Endothelial cell of umbilical vein (primary cell): ENCODE results near the gene JUNB. TPM values are rescaled to one million over a fixed set of nuclear protein-coding genes. Genes with fewer than 3 reads are reported as not detected.
A peak's percentile ranks its signal among the peaks of the same experiment; 100 is the strongest.

Source experiments
- BruUV-seq: library from RNA; stranded (reverse); fragments of 400-500 nt; replicated peaks from 2 replicates; lab custom pipeline; 2021; lab: Mats Ljungman, UMichigan
- CTCF ChIA-PET: fragments of 300-600, 350-600 bp; sonication (Branson Sonifier 250); formaldehyde crosslinking; loops from one replicate; lab custom pipeline; 2021; ENCODE audit warnings: antibody characterized with exemption, inconsistent platforms; lab: Charles Lee
- POLR2A ChIA-PET: fragments of 300-600, 350-600 bp; sonication (Branson Sonifier 250); formaldehyde crosslinking; loops from one replicate; lab custom pipeline; 2021; ENCODE audit warnings: antibody characterized with exemption, inconsistent platforms; lab: Charles Lee
- DNase-seq: peaks from one replicate; pipeline ENCODE4 v3.0.0-alpha.2; 2011; ENCODE audit warnings: low read depth, low spot score
- FAIRE-seq: peaks from 2 replicates; lab custom pipeline; 2011; peaks lifted over from hg19 to GRCh38; lab: Jason Lieb, UNC
- H2AFZ ChIP-seq: 2 replicates; pipeline ENCODE4 v1.6.0; 2012; ENCODE audit warnings: low read depth, low read length, control low read depth, inconsistent platforms
- H3K27ac ChIP-seq: 2 replicates; pipeline ENCODE4 v1.5.1; 2011; ENCODE audit warnings: low read depth, mild to moderate bottlenecking, control low read depth, low read length, moderate library complexity; ENCODE audit not compliant: insufficient read depth
- H3K27me3 ChIP-seq, 2 experiments: 2 replicates each; pipeline versions ENCODE4 v1.6.0 to v1.6.1; 2011; ENCODE audit warnings: low read length in 2 of 2, mixed read lengths in 1 of 2; ENCODE audit not compliant: control insufficient read depth in 2 of 2, insufficient read depth in 2 of 2
- H3K36me3 ChIP-seq, 2 experiments: 2 replicates in 1 of 2; 3 replicates in 1 of 2; pipeline ENCODE4 v1.5.1; 2011; ENCODE audit warnings: low read length in 2 of 2, mild to moderate bottlenecking in 1 of 2, moderate library complexity in 1 of 2; ENCODE audit not compliant: control insufficient read depth in 2 of 2, insufficient read depth in 2 of 2; ENCODE audit errors: extremely low read depth in 1 of 2
- H3K4me1 ChIP-seq: 3 replicates; pipeline ENCODE4 v1.5.1; 2011; ENCODE audit warnings: mild to moderate bottlenecking, low read length; ENCODE audit not compliant: control insufficient read depth, insufficient read depth; ENCODE audit errors: extremely low read depth
- H3K4me2 ChIP-seq: 2 replicates; pipeline ENCODE4 v1.6.1; 2011; ENCODE audit warnings: low read length, control low read depth, mixed read lengths; ENCODE audit not compliant: insufficient read depth
- H3K4me3 ChIP-seq, 3 experiments: fragments of 200-600 bp in 1 of 3; sonication (generic), shearing (Covaris generic) in 1 of 3; replicated peaks in 1 of 3; 2 replicates each; pipeline ENCODE4 v1.5.1; 2011 to 2016; ENCODE audit warnings: control low read depth in 3 of 3, low read length in 3 of 3, mild to moderate bottlenecking in 2 of 3, inconsistent platforms in 1 of 3, low read depth in 1 of 3, moderate library complexity in 1 of 3; ENCODE audit not compliant: insufficient read depth in 1 of 3
- H3K79me2 ChIP-seq: 2 replicates; pipeline ENCODE4 v1.6.0; 2012; ENCODE audit warnings: low read length, inconsistent platforms; ENCODE audit not compliant: control insufficient read depth, insufficient read depth
- H3K9ac ChIP-seq: replicated peaks from 2 replicates; pipeline ENCODE3; 2011; ENCODE audit warnings: low read length, control low read depth; ENCODE audit not compliant: insufficient read depth; ENCODE audit errors: extremely low read depth
- H3K9me1 ChIP-seq: replicated peaks from 3 replicates; pipeline ENCODE4 v1.6.0; 2011; ENCODE audit warnings: mild to moderate bottlenecking, low read length; ENCODE audit not compliant: control insufficient read depth, insufficient read depth; ENCODE audit errors: extremely low read depth
- H3K9me3 ChIP-seq: replicated peaks from 2 replicates; pipeline ENCODE4 v1.5.1; 2012; ENCODE audit warnings: low read length, inconsistent platforms; ENCODE audit not compliant: control insufficient read depth, insufficient read depth
- H4K20me1 ChIP-seq: replicated peaks from 2 replicates; pipeline ENCODE3; 2011; ENCODE audit warnings: mild to moderate bottlenecking, low read length; ENCODE audit not compliant: control insufficient read depth, insufficient read depth; ENCODE audit errors: extremely low read depth
- EZH2 ChIP-seq: IDR thresholded peaks from 2 replicates; pipeline ENCODE4 v1.6.1; 2012; ENCODE audit warnings: borderline replicate concordance, low read depth, mild to moderate bottlenecking, moderate library complexity, low read length, inconsistent platforms; ENCODE audit not compliant: severe bottlenecking
- FOS ChIP-seq: IDR thresholded peaks from 2 replicates; pipeline ENCODE4 v1.6.1; 2011; ENCODE audit warnings: mild to moderate bottlenecking, low read length, moderate library complexity, borderline replicate concordance; ENCODE audit not compliant: insufficient read depth
- GATA2 ChIP-seq: IDR thresholded peaks from 2 replicates; pipeline ENCODE4 v1.7.0; 2011; ENCODE audit warnings: low read depth, mild to moderate bottlenecking, moderate library complexity, mixed read lengths, low read length; ENCODE audit not compliant: insufficient read length, insufficient read depth
- POLR2A ChIP-seq: IDR thresholded peaks from 2 replicates; pipeline ENCODE4 v1.6.1; 2012; ENCODE audit warnings: low read depth, mild to moderate bottlenecking, control low read depth, low read length
- POLR2AphosphoS5 ChIP-seq: IDR thresholded peaks from 2 replicates; pipeline ENCODE4 v1.6.1; 2012; ENCODE audit warnings: low read depth, mild to moderate bottlenecking, control low read depth, low read length, moderate library complexity; ENCODE audit not compliant: insufficient read depth
- dilution Hi-C: fragments of 300-500 bp; cut with MboI; formaldehyde crosslinking; loops from one replicate; pipeline ENCODE4 v1.15.0; 2019; ENCODE audit warnings: low sequenced_read_pairs; ENCODE audit not compliant: extremely low pct_ligation_motif_present
- intact Hi-C: fragments of 100-400 bp; cut with micrococcal nuclease; formaldehyde crosslinking; loops from one replicate; pipeline ENCODE4 v1.10.0; 2022
- polyA plus RNA-seq, 4 experiments: library from polyadenylated mRNA; depleted of rRNA in 3 of 4; stranded (reverse) in 3 of 4; unstranded in 1 of 4; fragments of >200 nt; gene quantifications; 2 replicates each; pipeline versions ENCODE4 v1.2.1 to v1.2.3, GENCODE V29; 2011 to 2012; ENCODE audit warnings: missing spikeins in 1 of 4
- total RNA-seq: library from RNA; stranded (reverse); gene quantifications from 2 replicates; pipeline ENCODE4 v1.2.3, GENCODE V29; 2021
- TF ChIP-seq, protein P1 (sequence below): IDR thresholded peaks from 2 replicates; pipeline ENCODE4 v1.6.1; 2011; ENCODE audit not compliant: insufficient read depth, insufficient read length
- TF ChIP-seq, protein P2 (sequence below), 2 donors: IDR thresholded peaks; 1 replicate in 1 of 2; 2 replicates in 1 of 2; pipeline ENCODE4 v1.5.1; 2011; ENCODE audit warnings: low read length in 2 of 2, mild to moderate bottlenecking in 2 of 2, moderate library complexity in 2 of 2, control low read depth in 1 of 2, inconsistent platforms in 1 of 2, low read depth in 1 of 2; ENCODE audit not compliant: insufficient read depth in 1 of 2; ENCODE audit errors: extremely low read depth in 1 of 2

The JUNB gene
- total and polyA plus RNA-seq, 2 donors (not counting 3 experiments of a cell fraction or from before 2014, with no cell fraction given): 22.8 to 74.4 TPM

DNA sequence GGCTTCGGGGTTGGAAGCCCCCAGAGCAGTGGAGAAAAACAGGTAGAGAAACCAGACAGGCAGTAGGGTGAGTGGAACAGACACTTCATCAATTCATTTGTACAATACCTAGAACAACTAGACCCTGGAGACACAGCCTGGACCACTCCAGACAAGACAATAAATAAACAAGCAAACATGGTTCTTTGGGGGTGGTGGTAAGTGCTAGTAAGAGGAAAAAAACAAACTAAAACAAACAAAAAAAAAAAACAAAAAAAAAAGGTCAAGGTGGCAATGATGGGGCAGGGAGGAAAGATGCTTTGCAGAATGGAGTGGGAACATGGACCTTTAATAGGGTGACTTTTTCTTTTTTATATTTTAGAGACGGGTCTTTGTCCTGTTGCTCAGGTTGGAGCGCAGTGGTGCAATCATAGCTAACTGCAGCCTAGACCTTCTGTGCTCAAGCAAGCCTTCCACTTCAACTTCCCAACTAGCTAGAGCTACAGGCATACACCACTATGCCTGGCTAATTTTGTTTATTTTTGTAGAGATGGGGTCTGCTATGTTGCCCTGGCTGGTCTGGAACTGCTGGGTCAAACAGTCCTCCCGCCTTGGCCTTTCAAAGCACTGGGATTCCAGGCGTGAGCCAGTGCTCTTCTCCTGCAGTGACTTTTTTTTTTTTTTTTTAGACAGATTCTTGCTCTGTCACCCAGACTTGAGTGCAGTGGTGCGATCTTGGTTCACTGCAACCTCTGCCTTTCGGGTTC, 3.1 kb downstream of the JUNB start:
- CTCF ChIA-PET: interaction anchor here (4.5 to 13.8 kb wide), 3 partner anchors 18 to 53 kb away, joined by 30 to 524 read pairs (median 387); partner anchors contain the start of gene HOOK2
- Histone ChIP-seq H3K9me3 (no peaks in the 10 kb centered on the region), H2AFZ (peak overlapping the region; percentile 27), H3K36me3 (peaks cover 0 to 3% of the 10 kb centered on the region in 2 experiments), H4K20me1 (no peaks in the 10 kb centered on the region), H3K9me1 (no peaks in the 10 kb centered on the region), H3K27me3 (no peaks in the 10 kb centered on the region), H3K4me3 (peak overlapping the region in 2 of 3 experiments; percentile 27 to 76), H3K79me2 (peaks cover 14% of the 10 kb centered on the region), H3K9ac (peak overlapping the region; percentile 74), H3K4me1 (peaks cover 23% of the 10 kb centered on the region), H3K27ac (peak overlapping the region; percentile 91), H3K4me2 (peak overlapping the region; percentile 56)
- no peak for TF ChIP-seq FOS
- peak; percentile 34 for TF ChIP-seq POLR2A
- TF ChIP-seq EZH2: no peak
- TF ChIP-seq POLR2AphosphoS5: no peak
- POLR2A ChIA-PET: interaction anchor here (0.7 to 4.1 kb wide), 3 partner anchors 12 to 64 kb away, joined by 3 to 94 read pairs (median 73); partner anchors contain the start of gene HOOK2
- dilution Hi-C loops (no loop called here), intact Hi-C loops (no loop called here)
- peak; percentile 38 for FAIRE-seq
- BruUV-seq: no TSS peak
- no peak for DNase-seq

DNA sequence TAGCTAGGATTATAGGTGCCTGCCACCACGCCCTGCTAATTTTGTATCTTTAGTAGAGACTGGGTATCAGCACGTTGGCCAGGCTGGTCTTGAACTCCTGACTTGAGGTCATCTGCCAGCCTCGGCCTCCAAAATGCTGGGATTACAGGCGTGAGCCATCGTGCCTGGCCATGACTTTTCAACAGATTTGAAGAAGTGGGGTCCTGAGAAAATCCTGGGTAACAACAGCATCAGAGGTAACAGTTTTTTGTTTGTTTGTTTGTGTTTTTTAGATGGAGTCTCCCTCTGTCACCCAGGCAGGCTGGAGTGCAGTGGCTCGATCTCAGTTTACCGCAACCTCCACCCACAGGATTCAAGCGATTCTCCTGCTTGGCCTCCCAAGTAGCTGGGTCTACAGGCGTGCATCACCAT, 3.7 kb downstream of the JUNB start:
- no peak overlapping the region for H3K27ac ChIP-seq

More for the DNA sequence above, 3.7 kb downstream of the JUNB start:
- BruUV-seq: no TSS peak
- ChIA-PET CTCF (interaction anchor here (1.5 to 13.8 kb wide), 5 partner anchors 12 to 52 kb away, joined by 14 to 524 read pairs (median 30); partner anchors contain the start of gene HOOK2), POLR2A (interaction anchor here (0.7 to 1.1 kb wide), 2 partner anchors 19 to 63 kb away, joined by 3 to 7 read pairs; no protein-coding TSS in a partner anchor)
- H2AFZ ChIP-seq: no peak overlapping the region
- no peaks in the 10 kb centered on the region for H3K9me1 ChIP-seq
- no peak overlapping the region for H3K9ac ChIP-seq
- intact Hi-C loops: no loop called here
- no peak for TF ChIP-seq POLR2AphosphoS5
- no peak for TF ChIP-seq EZH2
- TF ChIP-seq, protein P1, sequence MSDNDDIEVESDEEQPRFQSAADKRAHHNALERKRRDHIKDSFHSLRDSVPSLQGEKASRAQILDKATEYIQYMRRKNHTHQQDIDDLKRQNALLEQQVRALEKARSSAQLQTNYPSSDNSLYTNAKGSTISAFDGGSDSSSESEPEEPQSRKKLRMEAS: no peak
- TF ChIP-seq POLR2A: no peak
- TF ChIP-seq GATA2: no peak
- TF ChIP-seq, protein P2, sequence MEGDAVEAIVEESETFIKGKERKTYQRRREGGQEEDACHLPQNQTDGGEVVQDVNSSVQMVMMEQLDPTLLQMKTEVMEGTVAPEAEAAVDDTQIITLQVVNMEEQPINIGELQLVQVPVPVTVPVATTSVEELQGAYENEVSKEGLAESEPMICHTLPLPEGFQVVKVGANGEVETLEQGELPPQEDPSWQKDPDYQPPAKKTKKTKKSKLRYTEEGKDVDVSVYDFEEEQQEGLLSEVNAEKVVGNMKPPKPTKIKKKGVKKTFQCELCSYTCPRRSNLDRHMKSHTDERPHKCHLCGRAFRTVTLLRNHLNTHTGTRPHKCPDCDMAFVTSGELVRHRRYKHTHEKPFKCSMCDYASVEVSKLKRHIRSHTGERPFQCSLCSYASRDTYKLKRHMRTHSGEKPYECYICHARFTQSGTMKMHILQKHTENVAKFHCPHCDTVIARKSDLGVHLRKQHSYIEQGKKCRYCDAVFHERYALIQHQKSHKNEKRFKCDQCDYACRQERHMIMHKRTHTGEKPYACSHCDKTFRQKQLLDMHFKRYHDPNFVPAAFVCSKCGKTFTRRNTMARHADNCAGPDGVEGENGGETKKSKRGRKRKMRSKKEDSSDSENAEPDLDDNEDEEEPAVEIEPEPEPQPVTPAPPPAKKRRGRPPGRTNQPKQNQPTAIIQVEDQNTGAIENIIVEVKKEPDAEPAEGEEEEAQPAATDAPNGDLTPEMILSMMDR (IDR thresholded peaks at IDR 0.05; ENCODE audit: extremely low read depth in 1 of 2, insufficient read depth in 1 of 2, low read depth in 1 of 2, low read length in 2 of 2): no peak
- no peak for TF ChIP-seq FOS
- H3K4me2 ChIP-seq: no peak overlapping the region
- H3K79me2 ChIP-seq: peaks cover 15% of the 10 kb centered on the region
- no peaks in the 10 kb centered on the region for H3K9me3 ChIP-seq
- no peak for DNase-seq
- FAIRE-seq: peak; percentile 26
- H3K27me3 ChIP-seq: no peaks in the 10 kb centered on the region
- peaks cover 23% of the 10 kb centered on the region for H3K4me1 ChIP-seq
- no peaks in the 10 kb centered on the region for H4K20me1 ChIP-seq
- peaks cover 0 to 9% of the 10 kb centered on the region in 2 experiments for H3K36me3 ChIP-seq
- no peak overlapping the region for H3K4me3 ChIP-seq
- dilution Hi-C loops: no loop called here
